Nephron progenitor cell (in vitro differentiated cells): ENCODE data around the gene FAM114A1.

ENCODE experiments used
- DNase-seq: peaks from one replicate; pipeline ENCODE4 v3.0.0; 2021
- H3K27ac Mint-ChIP-seq: 2 replicates; pipeline ENCODE4 v1.8.0; 2021; ENCODE audit warnings: mild to moderate bottlenecking, moderate library complexity, mixed read lengths
- H3K27me3 Mint-ChIP-seq: 2 replicates; pipeline ENCODE4 v1.8.0; 2021; ENCODE audit warnings: mild to moderate bottlenecking, low read depth, mixed read lengths; ENCODE audit not compliant: poor library complexity
- H3K36me3 Mint-ChIP-seq: 2 replicates; pipeline ENCODE4 v1.8.0; 2021; ENCODE audit warnings: low read depth, mixed read lengths
- H3K4me1 Mint-ChIP-seq: 2 replicates; pipeline ENCODE4 v1.8.0; 2021; ENCODE audit warnings: mixed read lengths
- H3K4me3 Mint-ChIP-seq: 2 replicates; pipeline ENCODE4 v1.8.0; 2021; ENCODE audit warnings: mild to moderate bottlenecking, moderate library complexity, mixed read lengths
- H3K9me3 Mint-ChIP-seq: 2 replicates; pipeline ENCODE4 v1.8.0; 2021; ENCODE audit warnings: mild to moderate bottlenecking, moderate library complexity, mixed read lengths
- TF ChIP-seq, protein P1 (sequence below): fragments of 200-600 bp; sonication (generic); IDR thresholded peaks from 2 replicates; pipeline ENCODE4 v1.5.0; 2021; ENCODE audit warnings: antibody characterized with exemption

Gene FAM114A1

GRCh38 chr4:38979511-38980230, 112.1 kb downstream of the FAM114A1 start:
- TF ChIP-seq, protein P1, sequence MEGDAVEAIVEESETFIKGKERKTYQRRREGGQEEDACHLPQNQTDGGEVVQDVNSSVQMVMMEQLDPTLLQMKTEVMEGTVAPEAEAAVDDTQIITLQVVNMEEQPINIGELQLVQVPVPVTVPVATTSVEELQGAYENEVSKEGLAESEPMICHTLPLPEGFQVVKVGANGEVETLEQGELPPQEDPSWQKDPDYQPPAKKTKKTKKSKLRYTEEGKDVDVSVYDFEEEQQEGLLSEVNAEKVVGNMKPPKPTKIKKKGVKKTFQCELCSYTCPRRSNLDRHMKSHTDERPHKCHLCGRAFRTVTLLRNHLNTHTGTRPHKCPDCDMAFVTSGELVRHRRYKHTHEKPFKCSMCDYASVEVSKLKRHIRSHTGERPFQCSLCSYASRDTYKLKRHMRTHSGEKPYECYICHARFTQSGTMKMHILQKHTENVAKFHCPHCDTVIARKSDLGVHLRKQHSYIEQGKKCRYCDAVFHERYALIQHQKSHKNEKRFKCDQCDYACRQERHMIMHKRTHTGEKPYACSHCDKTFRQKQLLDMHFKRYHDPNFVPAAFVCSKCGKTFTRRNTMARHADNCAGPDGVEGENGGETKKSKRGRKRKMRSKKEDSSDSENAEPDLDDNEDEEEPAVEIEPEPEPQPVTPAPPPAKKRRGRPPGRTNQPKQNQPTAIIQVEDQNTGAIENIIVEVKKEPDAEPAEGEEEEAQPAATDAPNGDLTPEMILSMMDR = no peak
- H3K27ac Mint-ChIP-seq = no peak overlapping the region

DNA sequence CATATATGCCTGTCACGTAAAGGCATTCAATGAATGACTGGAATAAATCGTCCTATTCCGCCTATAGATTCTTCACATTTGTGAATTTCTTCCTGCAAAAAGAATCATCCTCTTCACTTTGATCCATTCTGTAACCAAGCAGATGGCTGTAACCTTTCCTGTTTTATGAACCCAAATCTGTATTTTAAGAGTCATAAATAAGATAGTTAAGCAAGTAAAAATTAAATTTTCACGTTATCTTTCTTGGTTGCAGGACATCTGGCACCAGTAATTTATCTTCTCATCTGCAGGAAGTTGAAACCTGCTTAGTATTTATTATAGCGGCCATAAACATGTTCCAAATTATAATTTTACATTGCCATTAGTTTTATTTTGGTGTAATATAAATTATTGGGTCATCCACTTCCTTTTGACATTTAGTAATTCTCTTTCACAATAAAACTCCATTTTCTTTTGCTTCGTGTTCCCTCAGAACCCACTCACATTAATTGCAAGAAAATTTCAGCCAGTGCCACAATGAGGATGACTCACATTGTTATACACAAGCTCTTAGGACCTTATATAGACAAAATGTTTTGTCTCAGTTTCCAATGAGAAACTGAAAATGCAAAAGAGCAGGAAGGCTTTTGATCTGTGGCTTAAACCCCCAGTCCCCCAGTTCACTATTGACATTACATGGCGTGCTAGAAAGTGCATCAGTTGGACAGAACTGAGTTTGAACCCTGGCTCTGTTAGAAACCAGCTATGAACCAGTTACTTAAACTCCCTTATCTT, 113.5 kb downstream of the FAM114A1 start:
- H3K4me1 Mint-ChIP-seq = peaks cover 22% of the 10 kb centered on the region
- no peaks in the 10 kb centered on the region for H3K9me3 Mint-ChIP-seq
- no peaks in the 10 kb centered on the region for H3K36me3 Mint-ChIP-seq
- TF ChIP-seq, protein P1 = no peak
- peaks cover 6% of the 10 kb centered on the region for H3K27me3 Mint-ChIP-seq
- no peak overlapping the region for H3K4me3 Mint-ChIP-seq
- H3K27ac Mint-ChIP-seq = no peak overlapping the region
- no peak for DNase-seq

More at GRCh38 chr4:38979511-38980230, 112.1 kb downstream of the FAM114A1 start:
- Mint-ChIP-seq H3K4me1 (peaks cover 11% of the 10 kb centered on the region), H3K4me3 (no peak overlapping the region), H3K9me3 (no peaks in the 10 kb centered on the region), H3K36me3 (no peaks in the 10 kb centered on the region), H3K27me3 (peaks cover 6% of the 10 kb centered on the region)
- DNase-seq = no peak

GRCh38 chr4:38982361-38983095, 114.9 kb downstream of the FAM114A1 start:
- TF ChIP-seq, protein P1 = no peak
- DNase-seq = no peak
- peaks cover 24% of the 10 kb centered on the region for H3K4me1 Mint-ChIP-seq
- H3K27me3 Mint-ChIP-seq = peaks cover 6% of the 10 kb centered on the region
- H3K9me3 Mint-ChIP-seq = no peaks in the 10 kb centered on the region
- no peak overlapping the region for H3K27ac Mint-ChIP-seq
- H3K36me3 Mint-ChIP-seq = no peaks in the 10 kb centered on the region
- H3K4me3 Mint-ChIP-seq = no peak overlapping the region

GRCh38 chr4:38983291-38983690, 115.7 kb downstream of the FAM114A1 start:
- Mint-ChIP-seq H3K4me3 (no peak overlapping the region), H3K27me3 (peaks cover 6% of the 10 kb centered on the region), H3K9me3 (no peaks in the 10 kb centered on the region), H3K36me3 (no peaks in the 10 kb centered on the region), H3K27ac (no peak overlapping the region), H3K4me1 (peaks cover 24% of the 10 kb centered on the region)
- TF ChIP-seq, protein P1 = no peak
- DNase-seq = no peak

GRCh38 chr4:38983787-38984598, 116.4 kb downstream of the FAM114A1 start:
- H3K27me3 Mint-ChIP-seq = peaks cover 6% of the 10 kb centered on the region
- H3K27ac Mint-ChIP-seq = peak overlapping the region; percentile 73
- TF ChIP-seq, protein P1 = no peak
- H3K36me3 Mint-ChIP-seq = no peaks in the 10 kb centered on the region
- H3K9me3 Mint-ChIP-seq = no peaks in the 10 kb centered on the region
- no peak for DNase-seq
- H3K4me3 Mint-ChIP-seq = no peak overlapping the region
- peaks cover 24% of the 10 kb centered on the region for H3K4me1 Mint-ChIP-seq
